ENCODE results near the gene PRR12. TPM values are rescaled to one million over a fixed set of nuclear protein-coding genes. Genes with fewer than 3 reads are reported as not detected.

The PRR12 gene
- total RNA-seq, 2 donors from 2014 or later = 12.4 to 24.5 TPM

GRCh38 chr19:49557641-49558325 is 33.2 kb upstream of the PRR12 start:
- H3K27me3 ChIP-seq (replicated peaks; ENCODE audit: insufficient read depth) = no peaks in the 10 kb centered on the region
- no peak for ATAC-seq (ENCODE audit: insufficient number of reproducible peaks, low FRiP score, low read depth)
- H3K36me3 ChIP-seq = peaks cover 43% of the 10 kb centered on the region
- no peak for DNase-seq (ENCODE audit: low spot score)
- TF ChIP-seq CTCF (IDR thresholded peaks at IDR 0.05) = no peak
- no peak overlapping the region for H3K4me3 ChIP-seq
- H3K4me1 ChIP-seq (ENCODE audit: control insufficient read depth in 1 of 2, low read depth in 2 of 2) = no peaks in the 10 kb centered on the region
- H3K27ac ChIP-seq = no peak overlapping the region
- no peaks in the 10 kb centered on the region for H3K9me3 ChIP-seq

DNA sequence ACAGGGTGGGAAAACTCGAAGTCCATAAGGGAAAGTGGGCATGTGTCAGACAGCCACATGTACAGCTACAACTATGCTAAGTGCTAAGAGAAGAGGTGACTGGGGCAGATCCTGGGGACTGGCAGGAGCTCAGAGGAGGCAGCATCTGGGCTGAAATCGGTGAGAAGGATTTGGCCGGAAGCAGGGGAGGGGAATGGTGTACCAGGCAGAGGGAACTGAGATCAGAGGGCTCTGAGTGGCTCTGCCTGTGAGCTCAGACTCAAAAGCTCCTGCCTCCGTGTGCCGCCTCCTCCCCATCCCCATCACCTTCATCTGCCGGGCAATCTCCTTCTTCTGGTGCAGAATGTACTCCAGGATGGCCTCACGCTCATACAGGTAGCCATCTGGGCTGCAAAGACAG is 32.4 kb upstream of the PRR12 start:
- Histone ChIP-seq H3K27ac (no peak overlapping the region), H3K27me3 (replicated peaks; ENCODE audit: insufficient read depth) (no peaks in the 10 kb centered on the region), H3K36me3 (peaks cover 43% of the 10 kb centered on the region), H3K9me3 (no peaks in the 10 kb centered on the region), H3K4me3 (no peak overlapping the region), H3K4me1 (ENCODE audit: control insufficient read depth in 1 of 2, low read depth in 2 of 2) (no peaks in the 10 kb centered on the region)
- TF ChIP-seq CTCF (IDR thresholded peaks at IDR 0.05) = no peak
- no peak for DNase-seq (ENCODE audit: low spot score)
- no peak for ATAC-seq (ENCODE audit: insufficient number of reproducible peaks, low FRiP score, low read depth)

- Histone ChIP-seq H3K4me1 (ENCODE audit: control insufficient read depth in 1 of 2, low read depth in 2 of 2) (no peaks in the 10 kb centered on the region), H3K9me3 (no peaks in the 10 kb centered on the region), H3K36me3 (peaks cover 43% of the 10 kb centered on the region), H3K27me3 (replicated peaks; ENCODE audit: insufficient read depth) (no peaks in the 10 kb centered on the region), H3K27ac (no peak overlapping the region), H3K4me3 (no peak overlapping the region)
- ATAC-seq (ENCODE audit: insufficient number of reproducible peaks, low FRiP score, low read depth) = no peak
- TF ChIP-seq CTCF (IDR thresholded peaks at IDR 0.05) = no peak
- no peak for DNase-seq (ENCODE audit: low spot score)
Measured at GRCh38 chr19:49559443-49559842, 31.5 kb upstream of the PRR12 start.

- DNase-seq (ENCODE audit: low spot score) = no peak
- Histone ChIP-seq H3K9me3 (no peaks in the 10 kb centered on the region), H3K27ac (no peak overlapping the region), H3K36me3 (peaks cover 39% of the 10 kb centered on the region), H3K27me3 (replicated peaks; ENCODE audit: insufficient read depth) (no peaks in the 10 kb centered on the region), H3K4me3 (no peak overlapping the region), H3K4me1 (ENCODE audit: control insufficient read depth in 1 of 2, low read depth in 2 of 2) (peaks cover under 1 to 4% of the 10 kb centered on the region in 2 donors)
- no peak for TF ChIP-seq CTCF (IDR thresholded peaks at IDR 0.05)
- ATAC-seq (ENCODE audit: insufficient number of reproducible peaks, low FRiP score, low read depth) = no peak
Measured at GRCh38 chr19:49559928-49560327, 31.1 kb upstream of the PRR12 start.

DNA sequence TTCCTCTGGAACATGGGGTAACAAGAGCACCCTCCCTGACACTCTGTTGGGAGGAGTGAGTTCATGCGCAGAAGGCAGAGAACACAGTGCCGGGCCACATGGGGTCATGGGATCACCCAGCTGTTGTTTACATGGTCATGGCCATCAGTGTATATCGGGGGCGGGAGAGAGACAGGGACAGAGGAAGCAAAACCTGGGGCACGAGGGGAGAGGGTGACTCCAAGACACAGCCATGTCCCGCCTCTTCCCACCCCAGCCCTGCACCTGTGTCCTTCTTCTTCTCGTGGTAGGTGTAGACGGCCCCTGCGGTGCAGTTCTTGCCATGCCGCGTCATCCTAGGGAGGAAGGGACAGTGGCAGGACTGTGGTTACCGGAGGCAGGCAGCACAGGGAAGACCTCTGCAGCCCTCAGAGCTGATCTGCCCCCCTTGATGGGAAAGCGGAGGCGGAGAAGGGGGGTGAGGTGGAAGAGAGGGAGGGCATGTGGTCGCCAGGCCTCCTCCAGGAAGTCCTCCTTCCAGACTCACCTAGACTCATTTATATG is 30.6 kb upstream of the PRR12 start:
- H3K36me3 ChIP-seq = peaks cover 35% of the 10 kb centered on the region
- no peak overlapping the region for H3K4me3 ChIP-seq
- ATAC-seq (ENCODE audit: insufficient number of reproducible peaks, low FRiP score, low read depth) (no peak), DNase-seq (ENCODE audit: low spot score) (no peak)
- H3K27me3 ChIP-seq (replicated peaks; ENCODE audit: insufficient read depth) = no peaks in the 10 kb centered on the region
- no peak for TF ChIP-seq CTCF (IDR thresholded peaks at IDR 0.05)
- H3K27ac ChIP-seq = no peak overlapping the region
- H3K4me1 ChIP-seq (ENCODE audit: control insufficient read depth in 1 of 2, low read depth in 2 of 2) = peaks cover 5 to 9% of the 10 kb centered on the region in 2 donors
- H3K9me3 ChIP-seq = no peaks in the 10 kb centered on the region
